Endometrial microvascular endothelial cells (primary cell): Measurements from ENCODE around the gene ADCY10. TPM values are rescaled to one million over a fixed set of nuclear protein-coding genes. Genes with fewer than 3 reads are reported as not detected.
"Not testable (repeated sequence)": the region's sequence is repeated elsewhere in the genome, so short reads cannot be mapped to it uniquely, and the experiment has no call there.

Experiments
- in situ Hi-C: cut with HindIII; loops from 2 replicates; pipeline ENCODE4 v1.10.0; 2017; ENCODE audit warnings: low sequenced_read_pairs, low pct_unique_long_range_greater_than_20kb; ENCODE audit errors: inconsistent ontology term
- total RNA-seq: library from RNA; depleted of rRNA; stranded (reverse); fragments of >200 nt; gene quantifications from one replicate; pipeline ENCODE4 v1.2.3, GENCODE V29; 2015; ENCODE audit errors: inconsistent ontology term

The ADCY10 gene
- total RNA-seq, 1 donor from 2014 or later: under 0.01 TPM

DNA sequence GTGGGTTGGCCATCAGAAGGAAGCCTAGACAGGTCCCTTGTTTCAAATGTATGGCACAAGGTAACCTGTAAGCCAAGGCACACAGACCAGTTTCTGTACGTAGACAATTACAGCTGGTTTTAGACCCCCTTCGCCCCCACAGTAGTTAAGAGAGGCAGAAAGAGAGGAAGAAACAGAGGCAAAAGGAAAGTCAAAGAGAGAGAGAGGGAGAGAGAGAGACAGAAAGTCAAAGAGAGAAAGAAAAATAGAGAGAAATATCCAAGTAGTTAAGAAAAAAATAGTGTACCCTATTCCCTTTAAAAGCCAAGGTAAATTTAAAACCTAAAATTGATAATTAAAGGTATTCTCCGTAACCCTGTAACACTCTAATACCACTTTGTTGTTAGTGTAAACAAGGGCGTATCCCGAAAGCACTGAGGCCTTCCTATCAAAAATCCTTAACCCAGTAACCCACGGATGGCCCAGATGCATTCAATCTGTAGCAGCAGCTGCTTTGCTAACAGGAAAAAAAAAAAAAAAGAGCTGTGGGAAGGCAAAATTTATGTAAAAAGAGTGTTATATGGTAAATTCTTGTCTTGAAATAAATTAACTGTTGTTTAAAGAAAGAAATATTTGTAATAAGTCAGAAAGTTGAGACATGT lies 49.4 kb downstream of the ADCY10 start:
- in situ Hi-C loops: no loop called here

DNA sequence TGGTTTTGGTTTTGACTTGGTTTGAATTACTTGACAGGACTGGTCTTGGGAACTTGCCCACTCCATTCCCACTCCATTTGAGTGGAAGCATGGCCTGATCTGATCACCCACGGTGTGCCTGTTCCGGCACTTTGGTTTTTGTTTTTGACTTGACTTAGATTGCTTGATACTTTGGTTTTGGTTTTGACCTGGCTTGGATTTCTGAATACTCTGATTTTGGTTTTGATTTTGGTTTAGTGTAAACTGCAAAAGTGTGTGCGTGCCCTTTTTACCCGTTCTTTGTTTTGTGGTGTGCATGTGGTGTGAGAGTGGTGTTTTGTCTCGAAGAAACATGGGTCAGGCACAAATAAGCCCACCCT lies 50.0 kb downstream of the ADCY10 start:
- in situ Hi-C loops: no loop called here

DNA sequence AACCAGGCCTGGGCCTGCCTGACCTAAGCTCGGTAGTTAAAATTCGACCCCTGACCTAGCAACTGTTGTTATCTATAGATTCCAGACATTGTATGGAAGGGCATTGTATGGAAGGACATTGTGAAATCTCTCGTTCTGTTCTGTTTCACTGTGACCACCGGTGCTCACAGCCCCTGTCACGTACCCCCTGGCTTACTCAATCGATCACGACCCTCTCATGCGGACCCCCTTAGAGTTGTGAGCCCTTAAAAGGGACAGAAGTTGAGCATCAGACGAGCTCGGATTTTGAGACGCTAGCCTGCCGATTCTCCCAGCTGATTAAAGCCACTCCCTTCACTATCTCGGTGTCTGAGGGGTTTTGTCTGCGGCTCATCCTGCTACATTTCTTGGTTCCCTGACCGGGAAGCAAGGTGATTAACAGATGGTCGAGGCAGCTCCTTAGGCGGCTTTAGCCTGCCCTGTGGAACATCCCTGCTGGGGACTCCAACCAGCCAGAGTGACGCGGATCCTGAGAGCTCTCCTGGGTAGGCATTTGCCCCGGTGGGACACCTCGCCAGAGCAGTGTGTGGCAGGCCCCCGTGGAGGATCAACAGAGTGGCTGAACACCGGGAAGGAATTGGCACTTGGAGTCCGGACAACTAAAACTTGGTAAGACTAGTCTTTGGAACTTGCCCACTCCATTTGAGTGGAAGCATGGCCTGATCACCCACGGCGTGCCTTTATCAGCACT lies 50.6 kb downstream of the ADCY10 start:
- in situ Hi-C loops: not testable (repeated sequence)

DNA sequence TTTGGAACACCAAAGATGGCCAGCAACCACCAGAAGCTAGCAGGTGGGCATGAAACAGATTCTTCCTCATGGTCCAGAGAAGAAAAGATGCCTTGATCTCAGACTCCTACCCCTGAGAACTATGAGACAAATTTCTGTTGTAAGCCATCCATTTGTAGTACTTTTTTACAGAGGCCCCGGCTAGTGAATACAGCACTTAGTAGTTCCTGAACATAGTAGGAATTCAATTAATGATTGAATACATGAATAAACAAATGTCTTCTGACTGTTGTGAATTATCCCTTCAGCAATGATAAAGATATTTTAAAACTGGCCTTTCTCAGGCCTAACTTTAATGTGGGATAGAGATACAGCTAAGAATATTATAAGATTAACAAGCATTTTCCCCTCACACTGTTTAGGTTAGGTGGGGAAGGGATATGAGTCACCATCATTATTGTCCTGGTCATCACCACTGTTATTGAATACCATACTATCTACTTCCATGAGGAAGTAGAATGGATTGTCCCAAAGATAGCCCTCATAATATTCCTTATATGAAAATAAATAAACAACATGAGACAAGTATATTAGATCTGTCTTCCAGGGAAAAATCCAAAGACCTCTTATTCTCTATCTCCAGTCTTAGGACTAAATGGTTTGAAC lies 51.4 kb downstream of the ADCY10 start:
- in situ Hi-C loops: no loop called here

DNA sequence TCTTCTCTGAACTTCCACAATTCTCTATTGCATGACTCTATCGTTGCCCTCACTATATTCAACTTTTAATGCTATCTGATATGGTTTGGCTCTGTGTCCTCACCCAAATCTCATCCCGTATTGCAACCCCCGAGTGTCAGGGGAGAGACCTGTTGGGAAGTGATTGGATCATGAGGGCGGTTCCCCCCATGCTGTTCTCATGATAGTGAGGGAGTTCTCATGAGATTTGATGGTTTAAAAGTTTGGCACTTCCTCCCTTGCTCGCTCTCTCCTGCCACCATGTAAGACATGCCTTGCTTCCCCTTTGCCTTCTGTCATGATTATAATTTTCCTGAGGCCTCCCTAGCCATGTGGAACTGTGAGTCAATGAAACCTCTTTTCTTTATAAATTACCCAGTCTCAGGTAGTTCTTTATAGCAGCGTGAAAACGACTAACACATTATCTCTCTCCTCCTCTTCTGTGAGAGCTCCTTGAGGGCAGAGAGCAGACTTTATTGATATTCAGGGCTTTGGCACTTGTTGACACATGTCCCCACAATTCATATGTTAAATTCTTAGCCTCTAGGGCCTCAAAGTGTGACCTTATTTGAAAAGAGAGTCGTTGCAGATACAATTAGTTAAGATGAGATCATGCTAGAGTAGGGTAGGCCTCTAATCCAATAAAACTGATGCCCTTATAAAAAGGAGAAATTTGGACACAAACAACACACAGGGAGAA lies 52.1 kb downstream of the ADCY10 start:
- in situ Hi-C loops: no loop called here

DNA sequence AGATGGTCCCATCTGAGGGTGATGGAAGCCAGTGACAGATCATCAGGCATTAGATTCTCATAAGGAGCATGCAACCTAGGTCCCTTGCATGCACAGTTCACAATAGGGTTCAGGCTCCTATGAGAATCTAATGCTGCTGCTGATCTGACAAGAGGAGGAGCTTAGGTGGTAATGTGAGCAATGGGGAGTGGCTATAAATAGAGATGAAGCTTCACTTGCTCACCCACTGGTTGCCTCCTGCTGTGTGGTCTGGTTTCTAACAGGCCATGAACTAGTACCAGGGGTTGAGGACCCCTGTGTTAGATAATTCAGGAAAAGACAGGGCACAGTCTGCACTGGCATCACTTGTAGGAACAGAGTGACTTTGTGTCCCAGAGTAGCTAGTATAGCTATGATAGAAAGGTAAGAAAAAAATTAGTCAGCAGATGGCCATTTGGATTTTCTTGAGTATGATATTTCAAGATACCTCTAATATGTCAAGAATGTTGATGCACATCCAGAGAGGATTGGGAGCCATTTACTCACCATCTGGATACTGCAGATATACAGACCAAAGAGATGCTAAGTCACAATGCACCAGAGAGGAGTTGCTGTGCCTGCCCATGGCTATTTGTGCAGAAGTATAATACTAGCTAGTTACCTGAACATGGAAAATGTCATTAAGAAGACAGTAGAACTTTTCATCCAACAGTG lies 53.6 kb downstream of the ADCY10 start:
- in situ Hi-C loops: no loop called here

DNA sequence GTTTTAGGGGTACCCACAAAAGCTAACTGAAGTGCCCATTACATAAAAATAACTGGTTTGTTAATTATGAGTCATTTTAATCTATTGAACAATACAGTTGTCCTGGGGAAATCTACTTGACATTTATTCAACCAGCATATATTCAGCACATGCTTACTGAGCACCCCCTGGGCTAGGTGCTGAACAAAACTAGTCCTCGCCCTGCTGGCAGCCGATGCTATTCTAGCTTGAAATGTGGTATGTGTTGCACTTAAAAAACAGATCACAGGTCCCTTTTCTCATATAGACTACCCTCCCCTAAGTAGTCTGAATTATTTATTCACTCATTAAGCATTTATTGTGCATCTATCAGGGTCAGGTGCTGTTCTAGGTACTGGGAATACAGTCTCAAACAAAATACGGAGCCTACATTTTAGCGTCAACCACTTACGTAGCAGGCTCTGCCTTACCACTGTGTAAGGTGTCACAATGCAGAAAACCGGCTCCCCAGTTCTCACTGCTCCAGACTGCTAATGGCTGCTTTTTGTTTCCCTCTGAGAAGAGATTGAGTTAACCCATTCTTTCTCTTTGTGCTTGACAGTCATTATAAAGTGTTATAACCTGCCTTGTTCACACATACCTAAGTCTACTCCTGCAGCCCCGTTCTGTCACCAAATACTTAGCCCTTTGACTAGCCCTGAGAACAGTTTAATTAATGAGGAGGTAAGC lies 57.1 kb downstream of the ADCY10 start:
- in situ Hi-C loops: no loop called here

DNA sequence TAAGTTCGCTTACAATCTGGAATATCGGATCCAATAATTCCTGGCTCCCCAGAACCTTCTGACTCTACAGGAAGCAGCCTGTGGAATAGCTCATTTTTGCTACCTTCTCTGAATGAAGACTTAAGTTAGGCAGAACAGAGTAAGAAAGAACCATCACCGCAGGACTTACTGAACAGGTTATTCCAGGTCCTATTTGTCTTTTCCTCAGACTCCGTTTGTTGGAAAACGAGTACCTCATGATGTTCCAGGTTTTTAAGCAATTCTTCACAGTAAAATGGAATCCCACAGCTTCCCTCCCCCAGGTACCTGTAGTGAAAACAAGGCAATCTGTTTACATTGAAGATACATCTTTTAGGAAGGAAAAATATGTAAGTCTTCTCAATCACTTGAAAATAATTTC lies 59.8 kb downstream of the ADCY10 start:
- in situ Hi-C loops: no loop called here

DNA sequence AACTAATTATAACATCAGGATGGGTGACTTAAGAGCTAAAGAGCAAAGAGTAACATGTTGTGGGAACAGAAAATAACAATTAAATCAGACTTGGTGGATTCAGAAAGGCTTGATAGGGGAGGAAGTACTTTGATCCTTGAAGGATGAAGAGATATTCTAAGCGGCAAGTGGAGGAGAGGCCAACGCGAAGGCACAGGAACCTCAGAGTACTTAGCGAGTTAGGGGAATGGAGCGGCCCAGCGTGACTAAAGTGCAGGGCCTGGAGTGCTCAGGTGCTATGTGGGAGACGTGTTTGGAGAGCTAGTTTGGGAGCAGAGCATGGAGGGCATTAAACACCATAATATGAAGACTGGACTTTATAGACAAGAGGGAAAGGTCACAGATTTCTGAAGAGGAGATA lies 64.3 kb downstream of the ADCY10 start:
- in situ Hi-C loops: no loop called here

DNA sequence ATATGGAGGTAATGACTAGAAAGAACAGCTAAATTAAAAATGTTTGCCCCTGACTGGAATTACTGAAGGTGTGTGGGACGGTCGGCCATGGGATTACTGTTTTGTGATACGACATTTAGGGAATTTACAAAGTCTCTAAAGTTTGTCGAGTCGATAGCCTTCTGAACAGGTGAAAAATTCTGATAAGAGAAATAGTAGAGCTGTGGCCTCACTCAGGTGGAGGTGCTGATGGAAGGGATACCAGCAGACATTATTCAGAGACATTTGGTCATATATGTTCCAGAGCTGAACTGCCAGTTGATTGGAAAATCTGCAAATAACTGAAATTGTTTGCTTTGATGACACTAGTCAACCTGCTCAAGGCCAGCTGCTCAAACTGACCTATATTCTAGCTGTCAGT lies 71.1 kb downstream of the ADCY10 start:
- in situ Hi-C loops: no loop called here

DNA sequence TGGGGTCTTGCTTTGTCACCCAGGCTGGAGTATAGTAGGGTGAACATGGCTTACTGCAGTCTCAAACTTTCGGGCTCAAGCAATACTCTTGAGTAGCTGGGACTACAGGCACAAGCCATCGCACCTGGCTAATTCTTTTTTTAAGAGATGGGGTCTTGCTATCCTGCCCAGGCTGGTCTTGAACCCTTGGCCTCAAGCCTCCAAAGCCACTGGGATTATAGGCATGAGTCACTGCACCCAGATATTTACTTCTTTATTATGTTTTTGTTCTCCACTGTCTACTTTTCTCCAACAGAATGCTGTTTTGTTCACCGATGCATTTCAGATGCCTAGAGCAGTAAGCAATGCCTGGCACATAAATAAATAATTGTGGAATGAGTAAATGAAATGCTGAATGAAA lies 72.4 kb downstream of the ADCY10 start:
- in situ Hi-C loops: no loop called here

DNA sequence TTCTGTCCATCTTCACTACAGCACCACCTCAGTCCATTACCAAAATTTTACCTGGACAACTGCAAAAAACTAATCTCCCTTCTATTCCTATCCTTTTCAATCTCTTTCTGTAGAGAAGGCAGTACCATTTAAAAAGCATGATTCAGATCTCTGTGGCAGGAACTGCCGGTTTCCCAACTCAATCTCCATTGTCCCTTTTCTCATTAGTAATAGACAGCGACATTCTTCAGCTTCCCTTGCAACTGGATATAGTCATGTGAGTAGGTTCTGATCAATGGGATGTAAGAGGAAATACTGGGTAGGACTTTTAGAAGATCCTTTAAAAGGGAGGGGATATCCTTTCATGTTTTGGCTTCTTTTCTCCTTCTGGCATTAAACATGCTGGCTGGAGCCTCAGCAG lies 74.9 kb downstream of the ADCY10 start:
- in situ Hi-C loops: no loop called here

DNA sequence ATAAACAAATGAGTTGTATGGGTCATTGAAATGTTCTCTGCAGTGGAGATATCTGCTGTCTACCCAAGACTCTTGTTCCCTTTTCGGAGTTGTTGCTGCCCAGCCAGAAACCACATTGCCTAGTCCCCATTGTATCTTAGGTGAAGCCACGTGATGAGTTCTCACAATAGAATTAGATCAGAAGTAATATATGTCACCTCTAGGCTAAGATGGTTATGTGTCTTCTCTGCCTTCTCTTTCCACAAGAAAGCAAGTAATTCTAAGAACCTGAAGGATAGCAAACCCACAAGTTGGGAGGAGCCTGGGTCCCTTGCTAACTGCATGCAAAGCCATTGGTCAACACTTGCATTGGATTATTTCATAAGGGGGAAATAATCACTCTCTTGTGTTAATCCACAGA lies 76.6 kb downstream of the ADCY10 start:
- in situ Hi-C loops: no loop called here

DNA sequence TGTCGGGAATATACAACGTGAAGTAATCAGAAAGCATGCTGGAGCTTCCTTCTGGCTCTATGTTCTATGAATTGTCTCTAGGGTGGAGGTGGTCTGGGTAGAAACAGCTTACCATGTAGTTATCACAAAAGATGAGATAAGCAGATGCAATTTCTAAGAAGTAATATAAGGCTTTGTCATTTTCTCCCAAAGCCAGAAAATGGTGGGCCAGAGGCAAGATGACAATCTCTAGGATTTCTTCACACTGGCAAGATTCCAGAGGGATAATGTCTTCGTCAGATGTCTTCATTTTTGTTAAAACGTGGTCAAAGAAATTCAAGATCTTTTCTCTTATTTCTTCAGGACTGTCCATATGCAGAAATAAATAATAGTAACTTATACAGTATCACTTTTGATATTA lies 77.7 kb downstream of the ADCY10 start:
- in situ Hi-C loops: no loop called here

DNA sequence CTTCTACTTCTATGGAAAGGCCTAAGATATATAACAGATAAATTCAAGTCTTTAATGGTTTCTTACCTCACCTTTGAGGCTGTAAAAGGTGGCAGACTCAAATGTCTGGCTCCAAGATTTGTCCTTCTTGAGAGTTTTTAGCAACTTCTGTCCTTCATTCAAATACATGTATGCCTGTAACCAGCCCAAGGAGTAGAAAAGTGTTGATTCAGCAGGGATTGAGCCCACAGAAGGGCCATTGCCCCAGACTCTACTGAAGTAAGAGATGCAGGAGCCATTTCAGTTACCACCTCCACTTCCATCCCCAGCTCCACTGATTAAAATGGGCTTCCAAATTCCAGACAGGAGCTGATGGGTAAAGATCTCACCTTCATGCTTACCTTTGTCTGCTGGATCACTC lies 80.0 kb downstream of the ADCY10 start:
- in situ Hi-C loops: no loop called here

DNA sequence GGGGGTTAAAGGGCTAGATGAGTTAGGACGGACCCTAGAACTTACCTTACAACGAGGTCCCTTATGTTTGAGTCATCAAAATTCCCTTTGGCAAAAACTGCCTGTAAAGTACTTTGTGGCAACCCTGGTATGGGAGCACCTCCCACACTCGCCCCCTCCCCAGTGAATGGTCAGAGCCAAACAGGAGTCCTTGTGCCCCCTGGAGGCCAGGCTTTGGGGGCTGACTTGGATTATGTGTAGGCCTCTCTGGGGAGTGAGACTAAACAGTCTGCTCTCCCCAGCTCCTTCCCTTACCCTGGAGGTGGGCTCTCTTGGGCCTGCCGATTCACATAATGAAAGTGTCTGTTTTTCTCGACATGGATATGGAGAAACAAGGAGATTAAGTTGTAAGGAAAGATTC lies 81.2 kb downstream of the ADCY10 start:
- in situ Hi-C loops: no loop called here

DNA sequence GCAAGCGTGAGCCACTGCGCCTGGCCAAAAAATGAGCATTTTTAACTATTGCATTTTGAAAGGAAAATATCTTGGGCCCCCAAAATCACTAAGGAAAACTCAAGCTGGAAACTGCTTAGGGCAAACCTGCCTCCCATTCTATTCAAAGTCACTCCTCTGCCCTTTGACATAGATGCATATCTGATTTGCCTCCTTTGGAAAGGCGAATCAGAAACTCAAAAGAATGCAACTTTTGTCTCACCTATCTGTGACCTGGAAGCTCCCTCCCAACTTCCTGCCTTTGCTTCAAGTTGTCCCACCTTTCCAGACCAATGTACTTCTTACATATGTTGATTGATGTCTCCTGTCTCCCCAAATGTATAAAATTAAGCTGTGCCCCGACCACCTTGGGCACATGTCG lies 83.3 kb downstream of the ADCY10 start:
- in situ Hi-C loops: not testable (repeated sequence)

DNA sequence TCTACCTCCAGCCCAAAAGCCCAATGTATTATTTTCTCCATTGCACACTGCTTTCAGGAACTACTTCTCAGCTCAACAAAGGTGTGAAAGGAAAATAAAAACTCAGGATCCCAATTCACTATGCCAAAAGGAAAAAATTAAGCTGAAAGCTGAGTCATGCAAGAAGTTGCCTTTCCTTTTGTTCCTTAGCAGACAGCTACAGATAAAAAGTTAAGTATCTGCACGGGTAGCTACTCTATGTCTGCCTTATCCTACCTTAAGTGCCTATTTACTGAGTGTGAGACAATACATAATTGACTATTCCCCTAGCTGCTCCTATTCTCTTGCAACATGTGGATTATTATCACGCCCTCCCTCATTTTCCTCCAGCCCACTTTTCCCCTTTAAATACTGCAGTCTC lies 84.1 kb downstream of the ADCY10 start:
- in situ Hi-C loops: no loop called here

DNA sequence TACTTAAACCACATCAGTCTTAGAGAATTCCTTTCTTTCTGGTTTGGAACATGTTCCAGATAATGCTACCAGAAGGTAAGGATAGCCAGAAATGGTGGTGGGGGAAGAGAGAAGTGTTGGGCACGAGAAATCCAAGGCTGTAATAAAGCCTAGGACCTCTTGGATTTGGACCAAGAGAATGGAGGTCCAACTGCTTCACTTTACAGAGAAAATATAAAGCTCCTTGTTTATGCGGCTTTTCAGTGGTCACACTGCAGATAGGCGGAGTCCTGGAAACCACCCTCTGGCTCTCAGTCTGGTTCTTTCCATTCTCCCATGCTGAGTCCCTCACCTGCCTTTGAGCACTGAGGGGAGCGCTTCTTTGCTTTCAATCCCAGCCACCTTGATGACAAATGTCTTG lies 87.8 kb downstream of the ADCY10 start:
- in situ Hi-C loops: no loop called here
